Activated CD4-positive, alpha-beta T cell treated with anti-CD3 and anti-CD28 coated beads, Interleukin-2, amount 50 U/mL, for 24 hours (primary cell): ENCODE data around the gene VSIG10.
"Not testable (repeated sequence)": the region's sequence is repeated elsewhere in the genome, so short reads cannot be mapped to it uniquely, and the experiment has no call there.

Experiments
- DNase-seq, 2 donors: peaks; one replicate each; pipeline ENCODE4 v3.0.0-alpha.2; 2020; ENCODE audit warnings: low read depth in 1 of 2, low spot score in 1 of 2

The VSIG10 gene

GRCh38 chr12:118034429-118035189 lies 69.2 kb downstream of the VSIG10 start:
- no peak for DNase-seq

GRCh38 chr12:118033902-118034301 lies 69.9 kb downstream of the VSIG10 start:
- DNase-seq: no peak

GRCh38 chr12:118033323-118033722 lies 70.5 kb downstream of the VSIG10 start:
- DNase-seq: no peak

GRCh38 chr12:118032188-118032587 lies 71.6 kb downstream of the VSIG10 start:
- DNase-seq: no peak

DNA sequence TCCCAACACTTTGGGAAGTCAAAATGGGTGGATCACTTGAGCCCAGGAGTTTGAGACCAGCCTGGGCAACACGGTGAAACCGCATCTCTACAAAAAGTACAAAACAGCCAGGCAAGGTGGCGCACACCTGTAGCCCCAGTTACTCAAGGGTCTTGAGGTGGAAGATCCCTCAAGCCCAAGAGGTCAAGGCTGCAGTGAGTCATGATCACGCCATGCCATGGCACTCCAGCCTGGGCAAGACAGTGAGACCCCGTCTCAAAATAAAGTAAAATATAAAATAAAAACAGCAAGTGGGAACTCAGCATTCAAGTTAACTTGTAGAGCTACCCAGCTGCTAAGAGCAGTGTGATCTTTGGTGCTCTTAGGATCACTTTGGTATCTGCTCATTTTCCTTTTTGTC lies 74.6 kb downstream of the VSIG10 start:
- no peak for DNase-seq

GRCh38 chr12:118025168-118025567 lies 78.6 kb downstream of the VSIG10 start:
- DNase-seq: no peak

GRCh38 chr12:118023301-118023860 lies 80.4 kb downstream of the VSIG10 start:
- no peak for DNase-seq

DNA sequence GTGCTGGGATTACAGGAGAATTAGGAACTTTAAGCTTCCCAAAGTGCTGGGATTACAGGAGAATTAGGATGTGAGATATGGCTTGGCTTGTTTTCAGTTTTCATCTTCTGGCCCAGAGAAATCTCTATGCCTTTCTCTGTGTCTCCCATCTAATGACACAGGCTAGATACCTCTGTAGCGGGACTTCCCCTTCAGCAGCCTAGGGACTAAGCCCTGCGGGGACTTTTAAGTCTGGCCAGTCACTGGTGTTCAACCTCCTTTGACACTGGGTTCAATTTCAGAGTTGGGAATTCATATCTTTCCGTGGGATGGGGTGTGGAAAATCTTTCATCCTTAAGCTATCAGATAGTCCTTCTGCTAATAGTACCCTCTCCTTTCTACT lies 81.1 kb downstream of the VSIG10 start:
- DNase-seq: no peak

- DNase-seq: not testable (repeated sequence)
Observed at GRCh38 chr12:118022097-118022727, 81.6 kb downstream of the VSIG10 start.

- no peak for DNase-seq
Observed at GRCh38 chr12:118020036-118020435, 83.8 kb downstream of the VSIG10 start.

GRCh38 chr12:118017926-118018325 lies 85.9 kb downstream of the VSIG10 start:
- no peak for DNase-seq

GRCh38 chr12:118016424-118017264 lies 87.2 kb downstream of the VSIG10 start, which contains the start of gene RFC5:
TSS of gene RFC5 (plus strand) at chr12:118016703. CDS start at chr12:118016828, 125 bp downstream.
- DNase-seq: peak; percentile 94 to 96

GRCh38 chr12:118015944-118016343 lies 87.9 kb downstream of the VSIG10 start:
- no peak for DNase-seq

GRCh38 chr12:118015306-118015705 lies 88.5 kb downstream of the VSIG10 start:
- DNase-seq: no peak
